Adipocyte (in vitro differentiated cells): Measurements from ENCODE around the gene CEP72.

Experiments used
- DNase-seq: peaks from one replicate; pipeline ENCODE4 v3.0.0-alpha.2; 2015; ENCODE audit warnings: low read depth
- H3K27me3 ChIP-seq: replicated peaks from 2 replicates; pipeline ENCODE4 v1.7.0; 2013; ENCODE audit warnings: mild to moderate bottlenecking, low read length, moderate library complexity; ENCODE audit not compliant: control insufficient read depth, insufficient read depth
- H3K36me3 ChIP-seq: 2 replicates; pipeline ENCODE4 v1.7.0; 2013; ENCODE audit warnings: low read length, mild to moderate bottlenecking, moderate library complexity; ENCODE audit not compliant: control insufficient read depth, insufficient read depth, severe bottlenecking
- H3K4me1 ChIP-seq: 2 replicates; pipeline ENCODE4 v1.7.0; 2013; ENCODE audit warnings: mild to moderate bottlenecking, low read length, moderate library complexity; ENCODE audit not compliant: control insufficient read depth, insufficient read depth
- H3K4me3 ChIP-seq: 2 replicates; pipeline ENCODE4 v1.7.0; 2013; ENCODE audit warnings: mild to moderate bottlenecking, low read length, moderate library complexity
- H3K9ac ChIP-seq: 2 replicates; pipeline ENCODE4 v1.7.0; 2013; ENCODE audit warnings: mild to moderate bottlenecking, low read length, moderate library complexity
- H3K9me3 ChIP-seq: 2 replicates; pipeline ENCODE4 v1.7.0; 2013; ENCODE audit warnings: mild to moderate bottlenecking, low read length, moderate library complexity; ENCODE audit not compliant: control insufficient read depth

CEP72 gene, protein sequence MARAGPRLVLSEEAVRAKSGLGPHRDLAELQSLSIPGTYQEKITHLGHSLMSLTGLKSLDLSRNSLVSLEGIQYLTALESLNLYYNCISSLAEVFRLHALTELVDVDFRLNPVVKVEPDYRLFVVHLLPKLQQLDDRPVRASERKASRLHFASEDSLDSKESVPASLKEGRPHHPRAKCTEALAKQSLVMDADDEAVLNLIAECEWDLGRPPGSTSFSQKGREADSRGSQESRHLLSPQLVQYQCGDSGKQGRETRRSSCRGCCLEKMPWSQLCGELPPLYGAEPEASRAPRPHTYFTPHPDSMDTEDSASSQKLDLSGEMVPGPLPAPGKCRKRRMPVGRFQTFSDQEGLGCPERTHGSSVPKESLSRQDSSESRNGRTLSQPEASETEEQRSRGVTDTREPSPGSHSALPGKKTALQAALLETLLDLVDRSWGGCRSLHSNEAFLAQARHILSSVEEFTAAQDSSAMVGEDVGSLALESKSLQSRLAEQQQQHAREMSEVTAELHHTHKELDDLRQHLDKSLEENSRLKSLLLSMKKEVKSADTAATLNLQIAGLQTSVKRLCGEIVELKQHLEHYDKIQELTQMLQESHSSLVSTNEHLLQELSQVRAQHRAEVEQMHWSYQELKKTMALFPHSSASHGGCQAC

GRCh38 chr5:611731-612486, at the start of gene CEP72:
Gene CEP72 (plus strand): TSS chr5:612340. CDS start chr5:612362, 22 bp downstream.
- Histone ChIP-seq H3K27me3 (no peaks in the 10 kb centered on the region), H3K4me3 (peak within 1 kb of the TSS; percentile 92), H3K36me3 (no peaks in the 10 kb centered on the region), H3K9ac (peak within 1 kb of the TSS; percentile 80), H3K4me1 (peaks cover 9% of the 10 kb centered on the region), H3K9me3 (no peaks in the 10 kb centered on the region)
- DNase-seq = peak; percentile 96

DNA sequence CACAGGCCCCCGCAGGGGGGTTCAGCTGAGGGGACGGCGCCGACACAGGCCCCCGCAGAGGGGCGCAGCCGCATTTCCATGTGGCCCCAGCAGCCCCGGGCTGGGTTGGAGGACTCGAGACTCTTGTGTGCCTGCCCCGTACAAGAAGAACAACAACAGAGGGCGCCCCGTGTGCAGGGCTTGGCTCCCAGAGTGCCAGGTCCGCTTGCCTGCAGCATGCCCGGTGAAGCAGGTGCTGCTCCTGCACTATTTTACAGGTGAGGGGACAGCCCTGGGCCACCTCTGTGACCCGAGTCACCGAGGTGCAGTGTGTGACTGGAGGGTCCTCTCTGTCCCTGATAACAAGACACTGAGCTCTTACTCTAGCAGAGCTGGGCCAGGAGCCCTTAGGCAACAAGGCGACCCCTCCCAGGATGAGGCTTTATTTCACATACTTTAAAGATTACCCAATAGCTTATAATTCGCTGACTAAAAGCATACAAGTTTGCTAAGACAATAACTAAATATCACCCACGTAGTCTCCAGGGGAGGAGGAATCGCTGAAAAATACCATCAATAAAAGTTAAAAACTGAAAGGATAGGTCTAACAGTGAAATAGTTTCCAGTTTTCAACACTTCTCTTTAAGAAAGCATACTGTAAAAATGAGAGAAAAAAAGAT, 46.2 kb upstream of the CEP72 start:
- peaks cover 23% of the 10 kb centered on the region for H3K27me3 ChIP-seq
- H3K4me3 ChIP-seq = no peak overlapping the region
- peaks cover 8% of the 10 kb centered on the region for H3K4me1 ChIP-seq
- DNase-seq = peak; percentile 54
- no peaks in the 10 kb centered on the region for H3K36me3 ChIP-seq
- H3K9me3 ChIP-seq = peaks cover 19% of the 10 kb centered on the region
- H3K9ac ChIP-seq = no peak overlapping the region

GRCh38 chr5:566636-567309, 45.4 kb upstream of the CEP72 start:
- H3K36me3 ChIP-seq = no peaks in the 10 kb centered on the region
- H3K27me3 ChIP-seq = peaks cover 26% of the 10 kb centered on the region
- H3K9me3 ChIP-seq = peaks cover 19% of the 10 kb centered on the region
- peaks cover 8% of the 10 kb centered on the region for H3K4me1 ChIP-seq
- no peak overlapping the region for H3K4me3 ChIP-seq
- H3K9ac ChIP-seq = no peak overlapping the region
- no peak for DNase-seq

DNA sequence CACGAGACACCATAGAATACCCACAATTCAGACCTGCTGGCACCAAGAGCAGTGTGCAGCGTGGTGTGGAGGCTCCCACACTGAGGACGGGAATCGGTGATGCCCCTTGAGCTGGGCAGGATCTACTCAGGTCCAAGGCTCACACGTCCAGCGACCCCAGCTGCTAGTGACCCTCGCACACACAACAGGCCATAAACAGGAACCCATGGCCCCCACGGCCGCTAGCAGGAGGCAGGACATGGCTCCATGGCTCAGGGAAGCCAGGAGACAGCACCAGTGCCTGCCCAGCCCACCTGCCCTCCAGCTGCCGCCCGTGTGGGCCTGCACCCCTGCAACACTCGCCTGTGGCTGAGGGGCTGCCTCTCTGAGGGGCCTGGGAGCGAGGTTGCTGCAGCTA, 44.5 kb upstream of the CEP72 start:
- Histone ChIP-seq H3K9ac (no peak overlapping the region), H3K27me3 (peaks cover 33% of the 10 kb centered on the region), H3K36me3 (no peaks in the 10 kb centered on the region), H3K9me3 (peaks cover 19% of the 10 kb centered on the region), H3K4me3 (no peak overlapping the region), H3K4me1 (peaks cover 8% of the 10 kb centered on the region)
- no peak for DNase-seq

- H3K36me3 ChIP-seq = no peaks in the 10 kb centered on the region
- H3K27me3 ChIP-seq = peaks cover 38% of the 10 kb centered on the region
- peaks cover 8% of the 10 kb centered on the region for H3K4me1 ChIP-seq
- H3K9ac ChIP-seq = no peak overlapping the region
- H3K9me3 ChIP-seq = peaks cover 19% of the 10 kb centered on the region
- no peak overlapping the region for H3K4me3 ChIP-seq
- DNase-seq = no peak
These were observed 43.9 kb upstream of the CEP72 start for GRCh38 chr5:568061-568781.

GRCh38 chr5:568809-569208, 43.3 kb upstream of the CEP72 start:
- Histone ChIP-seq H3K4me1 (peaks cover 8% of the 10 kb centered on the region), H3K9me3 (peaks cover 19% of the 10 kb centered on the region), H3K27me3 (peaks cover 43% of the 10 kb centered on the region), H3K9ac (no peak overlapping the region), H3K4me3 (no peak overlapping the region), H3K36me3 (no peaks in the 10 kb centered on the region)
- no peak for DNase-seq

DNA sequence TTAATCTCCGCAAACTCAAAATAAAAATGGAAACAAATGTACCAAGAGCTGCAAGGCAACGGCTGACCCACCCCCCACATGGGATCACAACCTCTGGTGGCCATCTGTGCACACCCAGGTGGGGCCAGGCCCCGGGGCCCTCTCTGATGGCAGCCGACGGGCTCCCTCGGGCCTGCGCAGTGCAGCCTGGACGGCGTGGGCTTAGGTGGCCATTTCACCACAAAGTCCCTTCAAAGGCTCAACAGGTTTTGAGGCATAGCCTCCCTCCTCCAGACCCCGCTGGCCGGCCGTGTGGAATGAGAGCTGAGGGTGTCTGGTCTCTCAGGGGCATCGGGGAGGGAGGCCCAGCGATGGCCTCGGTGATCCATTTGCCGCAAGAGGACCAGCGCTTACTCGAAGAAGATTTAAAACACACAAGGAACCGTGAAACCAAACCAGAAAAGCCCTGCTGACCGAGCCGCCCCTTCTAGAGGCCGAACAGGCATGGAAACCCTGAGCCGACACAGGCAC, 42.7 kb upstream of the CEP72 start:
- no peak overlapping the region for H3K9ac ChIP-seq
- H3K4me3 ChIP-seq = no peak overlapping the region
- H3K9me3 ChIP-seq = peaks cover 19% of the 10 kb centered on the region
- H3K4me1 ChIP-seq = peaks cover 8% of the 10 kb centered on the region
- H3K27me3 ChIP-seq = peaks cover 48% of the 10 kb centered on the region
- H3K36me3 ChIP-seq = no peaks in the 10 kb centered on the region
- DNase-seq = no peak

- H3K4me1 ChIP-seq = peaks cover 8% of the 10 kb centered on the region
- no peaks in the 10 kb centered on the region for H3K36me3 ChIP-seq
- peaks cover 52% of the 10 kb centered on the region for H3K27me3 ChIP-seq
- H3K4me3 ChIP-seq = no peak overlapping the region
- no peak for DNase-seq
- H3K9me3 ChIP-seq = peaks cover 20% of the 10 kb centered on the region
- H3K9ac ChIP-seq = no peak overlapping the region
These were observed 42.2 kb upstream of the CEP72 start for GRCh38 chr5:569868-570361.

DNA sequence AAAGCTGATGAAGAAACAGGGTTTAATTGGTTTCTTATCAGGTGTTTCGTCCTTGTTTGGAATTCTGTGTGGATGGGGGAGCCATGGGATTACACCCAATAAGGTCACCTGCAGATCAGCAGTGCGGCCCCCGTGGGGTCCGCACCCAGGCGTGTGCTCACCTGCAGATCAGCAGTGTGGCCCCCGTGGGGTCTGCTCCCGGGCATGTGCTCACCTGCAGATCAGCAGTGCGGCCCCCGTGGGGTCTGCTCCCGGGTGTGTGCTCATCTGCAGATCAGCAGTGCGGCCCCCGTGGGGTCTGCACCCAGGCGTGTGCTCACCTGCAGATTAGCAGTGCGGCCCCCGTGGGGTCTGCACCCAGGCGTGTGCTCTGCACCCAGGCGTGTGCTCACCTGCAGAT, 41.7 kb upstream of the CEP72 start:
- H3K36me3 ChIP-seq = no peaks in the 10 kb centered on the region
- DNase-seq = no peak
- peaks cover 57% of the 10 kb centered on the region for H3K27me3 ChIP-seq
- H3K9ac ChIP-seq = no peak overlapping the region
- H3K4me3 ChIP-seq = no peak overlapping the region
- peaks cover 8% of the 10 kb centered on the region for H3K4me1 ChIP-seq
- H3K9me3 ChIP-seq = peaks cover 25% of the 10 kb centered on the region

- Histone ChIP-seq H3K36me3 (no peaks in the 10 kb centered on the region), H3K9ac (no peak overlapping the region), H3K4me1 (peaks cover 6% of the 10 kb centered on the region), H3K4me3 (no peak overlapping the region), H3K27me3 (peaks cover 62% of the 10 kb centered on the region), H3K9me3 (peaks cover 29% of the 10 kb centered on the region)
- DNase-seq = no peak
These were observed 41.3 kb upstream of the CEP72 start for GRCh38 chr5:570886-571285.
